GM12864 (cell line): ENCODE measurements around the gene AGPAT3.

Experiments
- DNase-seq: peaks from one replicate; pipeline ENCODE4 v3.0.0-alpha.2; 2011; ENCODE audit warnings: low read depth
- H3K4me3 ChIP-seq: 2 replicates; pipeline ENCODE4 v1.5.1; 2011; ENCODE audit warnings: mild to moderate bottlenecking, low read depth, low read length, control low read depth
- TF ChIP-seq, protein P1 (sequence below): IDR thresholded peaks from 2 replicates; pipeline ENCODE4 v1.5.1; 2011; ENCODE audit warnings: low read depth, mild to moderate bottlenecking, moderate library complexity, low read length, control low read depth, inconsistent platforms; ENCODE audit errors: missing control alignments

Gene AGPAT3

DNA sequence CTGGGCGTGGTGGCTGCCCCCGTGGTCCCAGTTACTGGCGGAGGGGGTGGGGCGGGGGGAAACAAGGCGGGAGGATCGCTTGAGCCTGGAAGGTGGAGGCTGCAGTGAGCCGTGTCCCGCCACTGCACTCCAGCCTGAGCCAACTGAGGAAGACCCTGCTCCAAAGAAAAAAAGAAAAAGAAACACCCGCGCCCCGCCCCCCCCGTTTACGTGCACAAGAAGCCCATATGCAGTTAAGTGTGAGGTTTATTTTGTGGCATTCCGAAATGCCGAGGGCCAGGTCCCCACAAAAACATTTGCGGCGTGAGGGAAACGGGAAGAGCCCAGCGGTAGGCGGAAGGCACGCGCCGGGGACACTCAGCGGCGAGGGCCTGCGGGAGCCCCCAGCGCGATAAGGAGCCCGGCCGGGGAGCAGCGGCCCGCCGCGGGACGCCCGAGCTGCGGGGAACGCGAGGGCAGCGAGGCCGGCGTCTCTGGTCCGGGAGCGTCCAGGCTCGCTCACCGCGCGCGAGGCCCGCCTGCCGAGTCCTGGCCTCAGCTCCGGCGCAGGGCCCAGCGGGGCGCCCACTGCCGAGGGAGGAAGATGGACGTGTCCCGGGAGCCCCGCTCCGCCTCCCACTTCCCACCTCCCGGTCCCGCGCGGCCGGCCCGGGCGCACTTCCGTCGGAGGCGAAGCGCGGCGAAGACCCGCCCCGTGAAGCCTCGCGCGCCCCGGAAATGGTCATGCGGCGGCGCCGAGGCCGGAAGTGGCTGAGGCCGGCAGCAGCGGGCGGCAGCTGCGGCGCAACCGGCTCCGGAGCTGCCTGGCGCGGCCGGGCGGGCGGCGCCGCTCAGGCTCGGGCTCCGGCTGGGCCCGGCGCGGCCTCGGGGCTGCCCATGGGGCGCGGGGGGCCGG is 146.8 kb downstream of the AGPAT3 start, which contains the start of gene TRAPPC10:
TRAPPC10 (plus strand) TSS at position 731 of the 895 bp plus-strand sequence. CDS start 185 bp downstream, outside the sequence.
- TF ChIP-seq, protein P1, sequence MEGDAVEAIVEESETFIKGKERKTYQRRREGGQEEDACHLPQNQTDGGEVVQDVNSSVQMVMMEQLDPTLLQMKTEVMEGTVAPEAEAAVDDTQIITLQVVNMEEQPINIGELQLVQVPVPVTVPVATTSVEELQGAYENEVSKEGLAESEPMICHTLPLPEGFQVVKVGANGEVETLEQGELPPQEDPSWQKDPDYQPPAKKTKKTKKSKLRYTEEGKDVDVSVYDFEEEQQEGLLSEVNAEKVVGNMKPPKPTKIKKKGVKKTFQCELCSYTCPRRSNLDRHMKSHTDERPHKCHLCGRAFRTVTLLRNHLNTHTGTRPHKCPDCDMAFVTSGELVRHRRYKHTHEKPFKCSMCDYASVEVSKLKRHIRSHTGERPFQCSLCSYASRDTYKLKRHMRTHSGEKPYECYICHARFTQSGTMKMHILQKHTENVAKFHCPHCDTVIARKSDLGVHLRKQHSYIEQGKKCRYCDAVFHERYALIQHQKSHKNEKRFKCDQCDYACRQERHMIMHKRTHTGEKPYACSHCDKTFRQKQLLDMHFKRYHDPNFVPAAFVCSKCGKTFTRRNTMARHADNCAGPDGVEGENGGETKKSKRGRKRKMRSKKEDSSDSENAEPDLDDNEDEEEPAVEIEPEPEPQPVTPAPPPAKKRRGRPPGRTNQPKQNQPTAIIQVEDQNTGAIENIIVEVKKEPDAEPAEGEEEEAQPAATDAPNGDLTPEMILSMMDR, result no peak
- no peak for DNase-seq
- H3K4me3 ChIP-seq, result peak within 1 kb of the TSS; percentile 96

DNA sequence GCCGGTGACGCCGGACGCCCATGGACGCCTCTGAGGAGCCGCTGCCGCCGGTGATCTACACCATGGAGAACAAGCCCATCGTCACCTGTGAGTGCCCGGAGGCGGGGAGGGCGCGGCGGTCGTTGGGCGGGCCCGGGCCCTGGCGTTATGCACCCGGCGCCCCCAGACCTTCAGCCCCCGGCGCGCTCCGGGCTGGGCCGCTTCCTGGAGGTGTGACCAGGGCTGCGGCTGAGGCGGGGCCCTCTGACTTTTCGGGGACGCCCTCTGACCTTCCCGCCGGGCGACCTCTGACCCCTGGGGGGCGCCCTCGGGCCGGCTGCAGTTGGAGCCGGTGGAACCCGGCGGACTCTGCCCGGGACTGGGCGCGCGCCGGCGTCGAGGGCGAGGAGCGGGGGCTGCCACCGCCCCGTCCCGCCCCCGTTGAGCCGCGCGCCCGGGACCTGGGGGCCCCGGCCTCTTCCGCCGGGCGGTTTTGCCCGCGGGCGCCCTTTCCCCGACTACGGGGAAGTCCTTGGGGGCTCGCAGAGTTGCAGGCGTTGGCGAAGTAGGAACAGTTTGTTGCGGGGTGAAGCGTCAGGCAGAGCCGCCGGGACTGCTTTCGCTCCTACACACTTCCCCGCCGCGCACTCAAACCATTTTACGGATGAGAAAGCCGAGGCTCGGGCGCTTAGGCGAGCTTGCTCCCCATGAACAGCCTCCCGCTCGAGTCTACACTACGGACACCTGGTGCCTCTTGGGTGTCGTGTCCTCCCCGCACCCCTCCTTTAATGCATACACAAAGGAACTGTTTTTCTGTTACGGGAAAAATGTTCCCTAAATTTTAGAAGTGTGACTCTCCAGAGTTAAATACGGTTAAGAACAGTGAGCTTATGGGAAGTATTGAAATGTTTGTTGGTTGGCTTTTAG is 147.7 kb downstream of the AGPAT3 start:
- H3K4me3 ChIP-seq, result peak overlapping the region; percentile 96
- DNase-seq, result no peak
- TF ChIP-seq, protein P1, result peak; percentile 51

DNA sequence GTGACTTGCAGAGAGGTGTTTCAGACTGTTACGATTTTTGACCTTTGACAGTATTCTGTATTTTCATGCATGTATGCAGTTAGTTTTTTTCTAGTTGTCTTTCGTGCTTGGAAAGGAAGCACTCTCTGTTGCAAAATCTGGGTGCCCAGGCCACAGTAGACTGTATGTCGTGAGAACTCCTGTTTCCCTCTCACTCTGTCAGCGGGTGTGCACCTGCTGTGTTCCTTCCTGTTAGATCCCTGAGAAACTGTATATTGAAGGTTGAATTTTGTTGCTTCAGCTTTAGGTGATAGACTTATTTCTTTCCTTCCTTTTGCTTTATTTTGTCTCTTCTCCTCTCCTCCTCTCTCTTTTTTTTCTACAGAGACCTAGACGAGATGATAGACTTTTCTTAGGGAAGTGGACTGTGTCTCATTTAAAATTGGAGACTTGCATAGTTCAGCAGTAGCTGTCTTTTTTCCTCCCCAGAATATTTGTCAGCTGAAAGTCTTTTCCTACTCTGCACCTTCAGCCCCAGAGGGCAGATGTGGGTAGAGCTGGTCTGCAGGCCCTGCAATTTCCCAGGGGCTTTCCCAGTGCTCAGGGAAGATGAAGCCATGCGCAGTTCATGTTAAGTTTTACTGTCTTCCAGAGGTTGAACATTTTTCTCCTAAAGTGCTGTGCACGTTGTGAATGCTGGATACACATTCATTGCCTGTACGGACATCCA is 148.5 kb downstream of the AGPAT3 start:
- DNase-seq, result no peak
- peak overlapping the region; percentile 96 for H3K4me3 ChIP-seq
- TF ChIP-seq, protein P1, result no peak

- no peak overlapping the region for H3K4me3 ChIP-seq
- no peak for DNase-seq
- TF ChIP-seq, protein P1, result no peak
Measured at GRCh38 chr21:44017601-44018000, 152.6 kb downstream of the AGPAT3 start.

- DNase-seq, result no peak
- H3K4me3 ChIP-seq, result no peak overlapping the region
- TF ChIP-seq, protein P1, result no peak
Measured at GRCh38 chr21:44018127-44018526, 153.1 kb downstream of the AGPAT3 start.

GRCh38 chr21:44018813-44019567 is 154.0 kb downstream of the AGPAT3 start:
- no peak overlapping the region for H3K4me3 ChIP-seq
- TF ChIP-seq, protein P1, result no peak
- DNase-seq, result no peak
